ENCODE data around the gene MNAT1.
"Not testable (repeated sequence)": the region's sequence is repeated elsewhere in the genome, so short reads cannot be mapped to it uniquely, and the experiment has no call there.

MNAT1 gene

DNA sequence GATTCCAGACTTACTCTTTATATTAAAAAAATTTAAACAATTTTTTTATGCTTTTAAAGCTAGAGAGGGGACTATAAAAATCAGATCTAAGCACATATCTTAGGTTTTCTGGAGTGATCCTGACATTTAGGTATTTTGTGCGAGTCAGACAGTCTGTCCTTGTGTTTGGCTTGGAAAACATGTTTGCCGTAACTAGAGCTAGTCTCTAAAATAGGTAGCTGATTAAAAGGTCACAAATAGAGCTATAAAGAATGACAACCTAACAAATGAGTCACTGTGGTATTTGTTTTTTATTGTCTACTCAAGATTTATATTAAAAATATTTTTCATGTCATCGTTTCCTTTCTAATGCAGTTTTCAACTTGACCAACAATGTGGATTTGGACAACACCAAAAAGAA is 73.4 kb downstream of the MNAT1 start:
- no peak for DNase-seq

DNA sequence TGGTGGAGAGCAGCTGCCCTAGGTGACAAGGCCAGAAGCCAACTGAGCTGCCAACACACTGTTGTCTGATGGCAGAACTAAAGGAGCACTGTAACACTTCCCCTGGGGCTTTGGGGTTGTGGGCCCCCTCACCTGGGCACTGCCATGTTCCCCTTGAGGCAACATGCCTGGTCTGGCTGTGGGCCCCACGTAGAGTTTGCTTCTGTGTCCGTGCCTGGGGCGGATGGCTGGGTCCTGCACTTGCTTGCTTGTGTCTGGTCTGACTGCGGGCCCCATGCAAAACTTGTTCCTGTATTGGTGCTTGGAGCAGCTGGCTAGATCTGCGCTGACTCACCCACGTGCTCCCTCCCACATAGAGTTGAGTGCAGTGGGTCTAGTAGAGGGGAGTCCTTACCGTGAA is 78.4 kb downstream of the MNAT1 start:
- DNase-seq, result no peak

DNA sequence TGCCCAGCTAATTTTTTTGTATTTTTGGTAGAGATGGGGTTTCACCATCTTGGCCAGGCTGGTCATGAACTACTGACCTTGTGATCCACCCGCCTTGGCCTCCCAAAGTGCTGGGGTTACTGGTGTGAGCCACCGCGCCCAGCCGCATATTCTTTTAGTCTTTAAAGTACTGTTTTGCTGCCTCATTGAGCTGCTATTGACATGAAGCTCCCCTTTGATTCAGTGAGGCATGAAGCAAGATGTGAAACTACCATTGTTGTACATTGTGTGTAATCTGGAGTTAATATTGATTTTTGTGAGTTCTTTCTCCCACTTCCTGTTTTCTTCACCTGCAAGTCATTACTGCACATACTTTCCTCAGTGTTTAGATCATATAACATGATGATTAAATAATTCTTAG is 80.8 kb downstream of the MNAT1 start:
- DNase-seq, result no peak

DNA sequence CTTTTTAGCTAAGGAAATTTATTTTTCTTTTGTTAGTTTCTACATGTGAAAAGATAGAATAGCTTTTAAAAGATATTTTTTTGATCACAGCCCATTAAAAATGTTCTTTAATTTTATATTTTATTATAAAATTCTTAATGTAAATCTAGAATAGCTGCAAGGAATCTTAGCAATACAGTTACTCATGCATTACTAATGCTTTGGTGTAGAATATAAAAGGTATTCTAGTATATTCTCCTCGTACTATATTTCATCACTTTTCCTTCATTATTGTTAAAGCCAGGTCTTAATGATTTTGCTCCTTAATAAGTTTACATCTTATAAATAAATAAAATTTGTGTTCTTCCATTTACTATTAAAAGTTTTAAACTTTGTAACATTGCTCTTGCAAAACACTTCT is 82.6 kb downstream of the MNAT1 start:
- DNase-seq, result no peak

DNA sequence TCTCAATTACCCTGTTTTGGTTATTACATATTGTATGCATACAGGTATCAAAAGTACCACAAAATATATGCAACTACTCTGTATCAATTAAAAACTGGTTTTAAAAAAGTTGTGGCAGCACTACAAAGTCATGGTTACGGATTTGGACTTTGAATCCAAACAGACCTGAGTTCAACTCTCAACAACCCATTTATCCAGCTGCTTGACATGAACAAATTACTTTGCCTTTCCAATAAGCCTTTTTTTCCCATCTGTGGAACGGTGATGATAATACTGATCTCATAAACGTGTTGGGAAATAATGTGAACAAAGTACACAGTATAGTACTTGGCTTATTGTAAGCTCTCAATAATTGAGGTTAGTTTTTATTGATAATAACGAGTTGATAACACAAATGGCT is 85.0 kb downstream of the MNAT1 start:
- DNase-seq, result no peak

DNA sequence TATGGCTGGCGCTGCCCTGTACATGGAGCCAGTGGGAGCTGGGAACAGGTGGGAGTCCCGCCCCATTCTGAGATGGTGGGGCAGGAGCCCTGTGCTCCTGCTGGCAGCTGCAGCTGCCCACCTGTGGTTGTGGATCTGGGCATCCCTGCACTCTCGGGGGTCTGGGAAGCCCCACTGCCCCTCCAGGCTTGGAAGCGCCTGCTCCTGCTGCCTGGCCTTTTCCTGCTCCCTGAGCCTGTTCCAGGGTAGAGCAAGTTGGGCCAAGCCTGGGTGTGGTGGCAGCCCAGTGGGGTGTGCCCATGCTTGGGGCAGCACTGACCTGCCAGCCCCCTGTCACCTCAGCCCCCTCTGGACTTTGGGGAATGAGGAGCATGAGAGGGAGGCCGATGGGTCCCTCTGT is 104.0 kb downstream of the MNAT1 start:
- DNase-seq, result no peak

DNA sequence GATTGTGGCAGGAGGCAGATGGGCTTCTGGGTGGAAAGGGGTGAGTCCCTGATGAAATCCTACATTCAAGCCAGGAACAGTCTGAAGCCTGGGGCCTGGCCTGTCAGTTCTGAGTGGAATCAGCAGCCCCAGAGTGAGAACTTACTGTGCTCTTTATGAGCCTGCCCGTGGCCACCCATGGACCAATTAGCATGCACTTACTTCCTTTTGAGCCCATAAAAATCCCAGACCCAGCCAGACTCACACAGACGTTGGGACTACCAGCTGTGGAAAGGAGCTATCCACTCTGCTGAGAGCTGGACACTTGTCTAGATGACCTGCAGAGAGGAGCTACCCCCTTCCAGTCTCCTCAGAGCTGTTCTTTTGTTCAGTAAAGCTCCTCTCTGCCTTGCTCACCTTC is 104.5 kb downstream of the MNAT1 start:
- no peak for DNase-seq

DNA sequence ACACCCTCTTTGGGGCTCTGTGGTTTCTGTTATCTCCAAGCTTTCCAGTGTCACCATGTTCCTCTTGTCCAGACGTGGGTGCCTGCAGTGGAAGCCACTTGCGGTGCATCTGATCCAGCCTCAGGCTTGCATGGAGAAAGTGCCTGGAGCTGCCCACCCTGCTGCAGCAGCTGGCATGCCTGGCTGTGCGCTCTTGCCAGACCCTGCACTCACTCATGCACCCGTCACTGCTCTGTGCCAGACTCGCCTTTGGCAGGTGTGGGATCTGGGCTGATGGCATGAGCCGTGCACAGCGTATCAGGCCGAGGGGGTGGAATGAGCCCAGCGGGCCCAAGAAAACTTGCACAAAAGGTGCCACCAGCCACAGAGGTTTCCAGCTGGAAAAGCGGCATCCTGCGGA is 105.1 kb downstream of the MNAT1 start:
- DNase-seq, result no peak

DNA sequence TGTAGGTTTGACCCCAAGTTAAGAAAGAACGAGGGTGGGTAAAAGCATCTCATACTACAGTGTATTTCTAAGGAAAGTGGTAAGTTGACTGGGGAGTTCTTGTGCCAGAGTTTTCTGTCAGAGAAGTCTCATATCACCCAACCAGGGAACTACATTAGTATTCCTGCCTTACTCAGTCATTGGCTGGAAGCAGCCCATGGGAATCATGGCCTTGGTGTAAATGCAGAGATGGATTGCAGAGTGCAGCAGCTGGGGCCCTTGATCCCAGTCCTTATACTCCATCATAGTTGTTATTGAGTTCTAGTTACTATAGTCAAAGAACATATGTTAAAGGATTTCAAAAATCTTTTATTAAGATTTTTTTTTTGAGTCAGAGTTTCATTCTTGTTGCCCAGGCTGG is 105.8 kb downstream of the MNAT1 start:
- no peak for DNase-seq

DNA sequence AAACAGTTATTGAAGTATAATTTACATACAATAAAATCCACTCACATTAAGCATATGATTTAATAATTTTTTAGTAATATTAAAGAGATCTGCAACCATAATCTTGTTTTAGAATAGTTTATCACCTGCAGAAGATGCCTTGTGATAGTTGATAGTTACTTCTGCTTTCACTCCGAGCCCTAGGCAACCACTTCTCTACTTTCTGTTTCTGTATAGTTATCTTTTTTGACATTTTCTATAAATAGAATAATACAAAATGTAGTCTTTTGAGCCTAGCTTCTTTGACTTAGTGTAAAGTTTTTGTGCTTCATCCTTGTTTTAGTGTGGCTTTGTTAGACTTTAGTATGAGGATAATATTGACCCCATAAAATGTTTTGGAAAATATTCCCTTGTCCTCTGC is 111.0 kb downstream of the MNAT1 start:
- DNase-seq, result no peak

DNA sequence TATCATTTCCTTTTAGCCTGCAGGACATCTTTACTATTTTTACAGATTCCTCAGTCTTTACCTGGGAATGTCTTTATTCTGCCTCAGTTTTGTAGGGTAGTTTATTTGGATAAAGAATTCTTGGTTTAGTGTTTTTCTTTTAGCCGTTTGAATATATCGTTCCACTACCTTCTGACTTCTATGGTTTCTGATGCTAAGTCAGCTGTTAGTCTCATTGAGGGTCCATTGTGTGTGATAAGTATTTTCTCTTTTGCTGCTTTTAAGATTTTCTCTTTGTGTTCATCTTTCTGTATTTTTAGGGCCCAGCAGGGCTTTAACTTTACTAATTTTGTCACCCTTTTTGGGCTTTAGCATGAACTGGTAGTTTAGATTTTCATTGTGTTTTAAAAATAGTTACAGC is 113.5 kb downstream of the MNAT1 start:
- no peak for DNase-seq

DNA sequence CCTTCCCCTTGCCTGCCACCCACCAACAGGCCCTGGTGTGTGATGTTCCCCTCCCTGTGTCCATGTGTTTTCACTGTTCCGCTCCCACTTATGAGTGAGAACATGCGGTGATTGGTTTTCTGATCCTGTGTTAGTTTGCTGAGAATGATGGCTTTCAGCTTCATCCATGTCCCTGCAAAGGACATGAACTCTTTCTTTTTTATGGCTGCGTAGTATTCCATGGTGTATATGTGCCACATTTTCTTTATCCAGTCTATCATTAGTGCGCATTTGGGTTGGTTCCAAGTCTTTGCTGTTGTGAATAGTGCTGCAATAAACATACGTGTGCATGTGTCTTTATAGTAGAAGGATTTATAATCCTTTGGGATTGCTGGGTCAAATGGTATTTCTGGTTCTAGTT is 117.1 kb downstream of the MNAT1 start:
- not testable (repeated sequence) for DNase-seq

DNA sequence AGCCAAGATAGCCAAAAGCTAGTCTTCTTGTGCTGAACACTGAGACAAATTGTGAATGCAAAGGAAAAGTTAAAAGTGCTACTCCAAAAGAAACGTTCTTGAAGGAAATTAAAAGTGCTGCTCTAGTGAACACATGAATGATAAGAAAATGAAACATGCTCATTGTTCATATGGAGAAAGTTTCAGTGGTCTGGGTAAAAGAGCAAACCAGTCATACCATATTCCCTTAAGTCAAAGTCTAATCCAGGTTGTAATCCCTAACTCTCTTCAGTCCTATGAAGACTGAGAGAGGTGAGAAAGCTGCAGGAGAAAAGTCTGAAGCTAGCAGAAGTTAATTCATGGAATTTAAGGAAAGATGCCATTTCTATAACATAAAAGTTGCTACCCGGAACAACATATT is 121.5 kb downstream of the MNAT1 start:
- DNase-seq, result no peak

DNA sequence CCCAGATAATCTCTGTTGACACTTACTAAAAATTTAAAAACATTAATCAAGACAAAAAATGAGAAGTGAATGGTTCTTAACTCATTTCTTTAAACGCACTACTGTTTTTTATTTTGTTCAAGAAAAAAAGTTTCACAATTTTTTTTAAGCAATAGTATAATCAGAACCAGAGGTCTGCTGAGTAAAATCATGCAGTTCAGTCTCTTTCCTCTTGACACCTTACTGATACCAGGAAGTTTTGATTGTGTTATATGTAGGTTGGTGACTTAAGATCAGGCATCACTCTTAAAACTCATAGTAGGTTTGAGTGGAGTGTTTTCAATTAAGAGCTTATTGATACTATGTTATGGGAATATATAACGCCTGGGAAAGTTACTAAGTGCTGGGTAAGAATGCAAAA is 125.0 kb downstream of the MNAT1 start:
- no peak for DNase-seq

DNA sequence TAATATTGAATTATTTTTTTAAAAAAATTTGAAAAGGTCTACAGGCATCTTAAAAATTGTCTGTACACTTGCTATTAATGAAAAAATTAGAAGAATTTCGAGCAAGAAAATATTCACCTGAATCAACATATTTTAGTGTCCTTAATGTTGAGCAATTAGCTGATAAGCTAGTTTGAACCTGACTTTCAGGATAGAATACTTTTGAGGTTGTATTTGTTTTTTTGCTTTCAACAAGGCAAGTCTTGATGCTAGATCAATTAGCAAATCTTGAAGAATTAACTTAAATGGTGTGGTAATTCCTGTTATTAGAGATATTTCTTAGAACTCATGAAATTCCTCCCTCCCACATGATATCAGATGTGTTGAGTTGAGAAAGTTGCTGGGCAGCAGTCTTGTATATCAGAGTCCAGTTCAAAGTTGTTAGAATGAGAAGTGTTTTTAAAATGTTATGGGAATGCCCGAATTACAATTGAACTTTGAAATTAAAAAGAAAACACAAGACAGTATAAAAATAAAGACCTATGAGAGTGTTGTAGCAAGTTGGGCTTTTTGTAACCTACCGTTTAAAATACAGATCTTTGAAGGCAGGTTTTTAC is 127.1 kb downstream of the MNAT1 start:
- DNase-seq, result no peak

DNA sequence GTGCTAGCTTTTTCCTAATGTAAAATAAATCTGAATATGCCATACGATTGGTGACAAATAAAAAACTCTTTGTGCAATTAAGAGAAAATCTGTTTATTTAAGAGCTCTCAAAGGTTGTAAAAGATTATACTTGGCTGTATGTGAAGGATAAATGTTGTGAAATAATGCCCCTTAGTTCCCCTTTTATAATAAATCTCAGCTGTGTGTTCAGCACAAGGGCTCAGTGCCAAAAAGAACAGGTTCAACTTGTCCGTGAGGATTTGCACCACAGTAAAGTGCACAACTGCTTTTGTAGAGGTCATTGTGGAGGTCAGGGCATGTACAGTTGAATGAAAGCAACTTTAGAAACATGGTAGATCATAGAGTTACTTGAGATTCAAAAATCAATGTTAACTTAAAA is 127.7 kb downstream of the MNAT1 start:
- no peak for DNase-seq

DNA sequence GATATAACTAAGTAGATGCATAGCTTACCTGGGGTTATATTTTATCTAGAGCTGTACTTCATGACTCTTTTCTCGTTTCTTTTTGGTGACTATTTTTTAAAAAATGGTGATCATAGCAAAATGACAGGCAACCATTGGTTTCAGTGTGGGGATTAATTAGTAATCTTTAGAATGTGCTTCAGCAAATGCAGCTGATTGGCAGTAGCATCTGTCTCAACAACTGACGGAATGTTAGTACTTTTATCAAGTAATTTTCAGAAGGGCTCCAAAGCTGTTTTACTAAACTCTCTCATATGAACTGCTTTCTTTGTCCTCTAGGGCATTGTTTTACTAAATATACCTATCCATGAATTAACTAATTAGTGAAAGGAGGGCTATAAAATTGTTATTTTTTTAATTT is 128.7 kb downstream of the MNAT1 start:
- no peak for DNase-seq

DNA sequence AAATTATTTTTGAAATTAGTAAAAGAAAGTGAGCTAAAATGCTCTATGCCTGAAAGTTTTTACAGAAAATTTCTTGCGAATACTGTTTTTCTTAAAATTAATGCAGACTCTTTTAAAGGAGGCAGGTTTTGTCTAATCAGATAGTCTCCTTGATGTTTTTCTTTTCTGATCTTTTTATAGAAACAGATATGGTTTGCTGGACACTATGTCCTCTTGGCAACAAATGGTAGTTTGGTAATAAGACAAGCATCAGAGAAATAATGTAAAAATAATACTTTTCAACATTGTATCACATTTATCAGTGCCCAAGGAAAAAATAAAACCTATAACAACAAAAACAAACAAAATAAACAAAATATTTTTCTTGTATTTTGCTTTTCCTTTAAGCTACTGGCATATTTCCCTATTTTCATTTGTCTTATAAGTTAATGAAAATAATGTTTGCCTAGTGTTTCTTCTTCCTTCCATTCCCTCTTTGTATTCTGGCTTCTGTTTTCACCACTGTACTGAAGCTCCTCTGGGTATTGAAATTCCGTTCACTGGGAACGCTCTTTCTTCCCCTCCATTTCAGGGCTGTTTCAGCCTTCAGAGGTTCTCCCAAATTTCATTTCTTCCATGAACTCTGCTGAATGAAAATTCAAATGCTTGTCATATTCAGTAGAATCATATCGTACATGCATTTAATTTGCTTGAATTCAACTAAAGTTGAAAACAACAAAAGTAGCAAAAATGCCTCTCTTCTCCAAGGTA is 131.0 kb downstream of the MNAT1 start:
- DNase-seq, result no peak

DNA sequence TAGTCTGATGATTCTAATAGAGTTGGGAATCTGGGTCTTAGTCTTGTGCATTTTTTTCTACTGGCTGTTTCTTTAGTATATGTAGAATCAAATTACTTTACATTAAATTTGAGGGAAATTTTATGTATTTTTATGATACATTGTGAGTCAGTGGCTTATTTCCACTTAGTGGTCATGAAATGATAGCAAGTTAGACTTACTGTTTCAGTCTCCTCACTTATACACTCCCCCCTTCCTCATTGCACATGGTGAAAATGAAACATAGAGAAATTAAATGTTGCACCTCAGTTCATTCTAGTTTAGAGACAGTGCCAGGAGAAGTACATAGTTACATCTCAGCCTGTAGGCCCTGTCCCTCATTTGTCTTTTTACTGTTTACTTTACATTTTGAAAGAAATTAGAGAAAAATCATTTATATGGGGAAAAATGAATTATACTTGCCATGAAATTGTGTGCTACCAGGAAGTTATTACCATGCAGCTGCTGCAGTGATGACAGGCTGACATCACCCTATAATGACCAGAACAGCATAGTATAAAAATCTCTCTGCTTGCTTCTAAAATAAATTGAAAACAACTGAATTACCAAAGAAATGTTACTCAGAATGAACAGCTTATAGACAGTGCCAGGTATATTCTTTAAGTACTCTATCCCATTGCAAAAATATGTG is 133.1 kb downstream of the MNAT1 start:
- no peak for DNase-seq

DNA sequence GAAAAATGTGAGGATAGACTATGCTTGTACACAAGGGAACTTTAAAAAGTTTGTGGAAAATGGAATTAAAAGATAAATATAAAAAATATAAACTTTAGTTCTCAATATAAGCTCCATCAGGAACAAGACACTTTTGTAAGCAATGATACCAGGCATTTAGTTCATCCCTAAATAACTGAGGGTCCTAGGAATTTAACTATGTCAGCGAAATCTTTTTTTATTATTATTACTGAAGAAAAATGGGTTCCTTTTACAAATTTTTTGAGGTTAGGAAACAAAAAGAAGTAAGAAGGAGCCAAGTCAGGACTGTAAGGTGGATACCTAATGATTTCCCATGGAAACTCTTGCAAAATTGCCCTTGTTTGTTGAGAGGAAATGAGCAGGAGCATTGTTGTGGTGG is 143.6 kb downstream of the MNAT1 start:
- DNase-seq, result no peak

DNA sequence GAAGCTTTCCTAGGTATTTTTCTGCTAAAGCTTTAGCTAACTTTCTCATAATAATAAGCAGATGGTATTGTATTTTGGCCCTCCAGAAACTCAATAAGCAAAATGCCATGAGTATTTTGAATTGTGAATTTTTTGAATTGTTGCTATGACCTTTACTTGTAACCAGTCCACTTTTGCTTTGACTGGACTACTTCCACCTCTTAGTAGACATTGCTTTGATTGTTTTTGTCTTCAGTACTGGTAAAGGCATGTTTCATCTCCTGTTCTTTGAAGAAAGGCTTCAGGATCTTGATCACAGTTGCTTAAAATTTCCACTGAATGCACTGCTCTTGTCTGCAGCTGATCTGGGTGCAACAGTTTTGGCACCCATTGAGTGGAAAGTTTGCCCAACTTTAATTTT is 144.0 kb downstream of the MNAT1 start:
- no peak for DNase-seq

DNA sequence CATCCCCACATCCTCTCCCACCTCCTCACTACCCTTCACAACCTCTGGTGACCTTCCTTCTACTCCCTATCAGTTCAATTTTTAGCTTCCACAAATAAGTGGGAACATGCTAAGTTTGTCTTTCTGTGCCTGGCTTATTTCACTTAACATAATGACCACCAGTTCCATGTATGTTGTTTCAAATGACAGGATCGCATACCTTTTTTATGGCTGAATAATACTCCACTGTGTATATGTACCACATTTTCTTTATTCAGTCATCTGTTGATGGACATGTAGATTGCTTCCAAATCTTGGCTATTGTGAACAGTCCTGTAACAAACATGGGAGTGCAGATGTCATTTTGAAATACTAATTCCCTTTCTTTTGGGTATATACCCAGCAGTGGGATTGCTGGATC is 147.7 kb downstream of the MNAT1 start:
- no peak for DNase-seq

DNA sequence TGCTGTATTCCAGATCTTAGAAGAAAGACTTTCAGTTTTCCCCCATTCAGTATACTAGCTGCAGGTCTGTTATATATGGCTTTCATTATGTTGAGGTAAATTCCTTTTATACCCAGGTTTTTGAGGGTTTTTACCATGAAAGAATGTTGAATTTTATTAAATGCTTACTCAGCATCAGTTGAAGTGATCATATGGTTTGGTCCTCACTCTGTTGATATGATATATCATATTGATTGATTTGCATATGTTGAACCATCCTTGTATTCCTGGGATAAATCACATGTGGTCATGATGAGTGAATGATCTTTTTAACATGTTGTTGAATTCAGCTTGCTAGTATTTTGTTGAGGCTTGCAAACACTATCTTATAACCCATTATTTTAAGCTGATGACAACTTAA is 149.6 kb downstream of the MNAT1 start:
- no peak for DNase-seq

DNA sequence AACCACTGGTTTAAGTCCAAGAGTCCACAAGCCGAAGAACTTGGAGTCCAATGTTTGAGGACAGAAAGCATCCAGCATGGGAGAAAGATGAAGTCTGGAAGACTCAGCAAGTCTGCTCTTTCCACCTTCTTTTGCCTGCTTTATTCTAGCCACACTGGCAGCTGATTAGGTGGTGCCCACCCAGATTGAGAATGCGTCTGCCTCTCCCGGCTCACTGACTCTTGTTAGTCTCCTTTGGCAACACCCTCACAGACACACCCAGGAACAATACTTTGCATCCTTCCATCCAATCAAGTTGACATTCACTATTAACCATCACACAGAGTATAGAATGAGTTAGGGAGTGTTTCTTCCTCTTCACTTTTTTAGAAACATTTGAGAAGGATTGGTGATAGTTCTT is 156.1 kb downstream of the MNAT1 start:
- DNase-seq, result not testable (repeated sequence)

DNA sequence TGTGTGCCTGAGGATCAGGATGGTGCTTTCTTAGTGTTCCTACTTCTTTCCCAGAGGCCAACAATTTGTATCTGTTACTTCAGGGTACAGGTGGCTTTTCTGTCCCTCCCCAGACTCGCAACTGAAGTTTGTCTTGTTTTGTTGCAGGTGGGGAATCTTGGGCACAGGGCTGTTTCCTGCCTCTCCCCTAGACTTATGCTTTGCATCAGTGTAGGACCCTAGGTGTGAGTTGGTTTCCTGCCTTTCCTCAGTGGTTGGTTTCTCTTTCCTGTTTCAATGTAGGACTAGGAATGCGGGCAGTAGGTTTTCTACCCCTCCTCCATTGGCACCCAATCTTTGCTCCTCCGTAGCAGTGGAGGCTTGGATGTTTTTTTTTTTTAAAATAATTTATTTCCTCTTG is 159.3 kb downstream of the MNAT1 start:
- DNase-seq, result no peak

Measured in activated CD4-positive, alpha-beta T cell treated with anti-CD3 and anti-CD28 coated beads, Interleukin-2, amount 50 U/mL, for 4 hours (primary cell).